GM12875 (cell line): ENCODE results near the gene UBE2G2.

ENCODE experiments used
- H3K4me3 ChIP-seq: one replicate; pipeline ENCODE4 v1.5.1; 2011; ENCODE audit warnings: low read depth, low read length, control low read depth
- TF ChIP-seq, protein P1 (sequence below): IDR thresholded peaks from 2 replicates; pipeline ENCODE4 v1.5.1; 2011; ENCODE audit warnings: low read depth, mild to moderate bottlenecking, control low read depth, inconsistent platforms, low read length, moderate library complexity, borderline replicate concordance; ENCODE audit not compliant: insufficient read depth

The UBE2G2 gene

DNA sequence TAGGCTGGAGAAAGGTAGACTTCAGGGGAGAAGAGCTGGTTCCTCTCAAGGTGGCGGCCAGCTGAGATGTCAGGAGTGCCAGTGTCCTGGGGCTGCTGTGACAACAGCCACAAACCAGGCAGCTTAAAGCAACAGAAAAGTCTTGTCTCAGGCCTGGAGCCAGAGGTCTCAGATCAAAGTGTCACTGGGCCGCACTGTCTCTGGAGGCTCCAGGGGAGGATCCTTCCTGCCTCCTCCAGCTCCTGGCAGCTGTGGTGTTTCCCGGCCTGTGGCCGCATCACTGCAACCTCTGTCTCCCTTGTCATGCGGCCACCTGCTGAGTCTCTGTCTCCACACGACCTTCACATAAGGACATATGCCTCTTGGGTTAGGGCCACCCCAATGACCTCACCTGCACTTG is 65.8 kb downstream of the UBE2G2 start:
- TF ChIP-seq, protein P1, sequence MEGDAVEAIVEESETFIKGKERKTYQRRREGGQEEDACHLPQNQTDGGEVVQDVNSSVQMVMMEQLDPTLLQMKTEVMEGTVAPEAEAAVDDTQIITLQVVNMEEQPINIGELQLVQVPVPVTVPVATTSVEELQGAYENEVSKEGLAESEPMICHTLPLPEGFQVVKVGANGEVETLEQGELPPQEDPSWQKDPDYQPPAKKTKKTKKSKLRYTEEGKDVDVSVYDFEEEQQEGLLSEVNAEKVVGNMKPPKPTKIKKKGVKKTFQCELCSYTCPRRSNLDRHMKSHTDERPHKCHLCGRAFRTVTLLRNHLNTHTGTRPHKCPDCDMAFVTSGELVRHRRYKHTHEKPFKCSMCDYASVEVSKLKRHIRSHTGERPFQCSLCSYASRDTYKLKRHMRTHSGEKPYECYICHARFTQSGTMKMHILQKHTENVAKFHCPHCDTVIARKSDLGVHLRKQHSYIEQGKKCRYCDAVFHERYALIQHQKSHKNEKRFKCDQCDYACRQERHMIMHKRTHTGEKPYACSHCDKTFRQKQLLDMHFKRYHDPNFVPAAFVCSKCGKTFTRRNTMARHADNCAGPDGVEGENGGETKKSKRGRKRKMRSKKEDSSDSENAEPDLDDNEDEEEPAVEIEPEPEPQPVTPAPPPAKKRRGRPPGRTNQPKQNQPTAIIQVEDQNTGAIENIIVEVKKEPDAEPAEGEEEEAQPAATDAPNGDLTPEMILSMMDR: no peak
- H3K4me3 ChIP-seq: no peak overlapping the region

GRCh38 chr21:44734841-44735240 is 66.8 kb downstream of the UBE2G2 start:
- H3K4me3 ChIP-seq: no peak overlapping the region
- TF ChIP-seq, protein P1: no peak

GRCh38 chr21:44734026-44734745 is 67.4 kb downstream of the UBE2G2 start:
- TF ChIP-seq, protein P1: no peak
- H3K4me3 ChIP-seq: no peak overlapping the region

- H3K4me3 ChIP-seq: no peak overlapping the region
Observed at GRCh38 chr21:44732956-44733355, 68.7 kb downstream of the UBE2G2 start.

DNA sequence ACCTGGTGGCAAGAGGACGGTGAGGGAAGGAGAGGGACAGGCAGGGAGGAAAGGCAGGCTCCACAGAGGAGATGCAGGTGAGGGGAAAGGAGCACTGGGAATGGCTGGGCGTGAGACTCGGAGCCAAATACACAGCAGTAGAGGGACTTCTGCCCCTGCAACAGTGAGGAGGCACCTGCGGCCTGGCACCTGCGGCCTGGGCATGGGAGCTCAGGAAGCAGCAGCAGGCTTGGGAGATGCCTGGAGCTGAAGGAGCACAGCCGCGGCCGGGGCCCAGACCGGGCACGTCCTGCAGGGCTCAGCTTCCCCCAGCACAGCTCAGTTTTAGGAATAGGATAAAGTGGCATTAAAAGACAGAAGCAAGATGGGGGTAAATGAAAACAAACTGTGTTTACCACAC is 69.4 kb downstream of the UBE2G2 start:
- TF ChIP-seq, protein P1: no peak
- no peak overlapping the region for H3K4me3 ChIP-seq

More at GRCh38 chr21:44732956-44733355, 68.7 kb downstream of the UBE2G2 start:
- TF ChIP-seq, protein P1: no peak

- no peak overlapping the region for H3K4me3 ChIP-seq
- TF ChIP-seq, protein P1: no peak
Observed at GRCh38 chr21:44730951-44731579, 70.6 kb downstream of the UBE2G2 start.

DNA sequence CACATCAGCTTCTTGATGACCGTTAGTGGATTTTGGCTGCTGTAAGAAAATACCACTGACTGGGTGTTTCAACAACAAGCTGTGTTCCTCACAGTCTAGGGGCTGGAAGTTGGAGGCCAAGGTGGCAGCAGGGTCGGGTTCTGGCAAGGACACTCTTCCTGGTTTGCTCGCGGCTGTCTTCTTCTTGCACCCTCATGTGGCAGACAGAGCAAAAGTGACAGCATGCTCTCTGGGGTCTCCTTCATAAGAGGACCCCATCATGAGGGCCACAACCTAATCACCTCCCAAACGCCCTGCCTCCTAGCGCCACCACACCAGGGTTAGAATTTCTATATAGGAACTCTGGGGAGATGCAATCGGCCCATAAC is 71.6 kb downstream of the UBE2G2 start:
- TF ChIP-seq, protein P1: no peak
- no peak overlapping the region for H3K4me3 ChIP-seq
